HG03139 (cell line): ENCODE measurements around the gene IL2RA.
"Not testable (repeated sequence)": the region's sequence is repeated elsewhere in the genome, so short reads cannot be mapped to it uniquely, and the experiment has no call there.

Experiments
- ATAC-seq: cut with Tn5 transposase; IDR thresholded peaks from one replicate; pipeline ENCODE4 v1.9.1; 2021; ENCODE audit not compliant: unreplicated experiment

Gene IL2RA

DNA sequence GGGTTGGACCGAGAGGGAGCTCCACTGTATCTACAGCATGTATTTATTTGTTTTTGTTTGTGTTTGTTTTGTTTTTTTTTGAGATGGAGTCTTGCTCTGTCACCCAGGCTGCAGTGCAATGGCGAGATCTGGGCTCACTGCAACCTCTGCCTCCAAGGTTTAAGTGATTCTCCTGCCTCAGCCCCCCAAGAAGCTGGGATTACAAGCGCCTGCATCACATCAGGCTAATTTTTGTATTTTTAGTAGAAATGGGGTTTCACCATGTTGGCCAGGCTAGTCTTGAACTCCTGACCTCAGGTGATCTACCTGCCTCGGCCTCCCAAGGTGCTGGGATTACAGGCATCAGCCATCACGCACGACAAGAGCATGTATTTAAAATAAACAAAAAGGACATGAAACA, 18.8 kb downstream of the IL2RA start:
- not testable (repeated sequence) for ATAC-seq

GRCh38 chr10:6040205-6040604, 22.0 kb downstream of the IL2RA start:
- ATAC-seq: no peak

DNA sequence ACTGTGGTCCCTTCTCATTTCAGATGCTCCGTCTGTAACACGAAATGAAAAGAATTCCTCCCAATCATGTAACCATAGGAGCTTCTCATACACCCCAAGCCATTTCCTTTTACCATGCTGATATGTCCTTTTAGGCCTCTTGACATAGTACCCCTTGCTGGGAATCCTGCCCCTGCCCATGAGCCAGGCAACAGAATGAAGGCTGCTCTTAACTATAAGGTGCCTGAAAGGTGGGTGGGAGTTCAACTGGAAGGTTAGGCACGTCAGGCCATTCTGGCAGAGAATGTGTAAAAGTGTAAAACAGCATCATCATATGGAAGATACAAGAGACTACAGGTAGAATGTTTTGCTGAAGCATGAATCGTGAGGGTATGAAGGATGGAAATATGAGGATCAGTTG, 22.5 kb downstream of the IL2RA start:
- ATAC-seq: no peak

DNA sequence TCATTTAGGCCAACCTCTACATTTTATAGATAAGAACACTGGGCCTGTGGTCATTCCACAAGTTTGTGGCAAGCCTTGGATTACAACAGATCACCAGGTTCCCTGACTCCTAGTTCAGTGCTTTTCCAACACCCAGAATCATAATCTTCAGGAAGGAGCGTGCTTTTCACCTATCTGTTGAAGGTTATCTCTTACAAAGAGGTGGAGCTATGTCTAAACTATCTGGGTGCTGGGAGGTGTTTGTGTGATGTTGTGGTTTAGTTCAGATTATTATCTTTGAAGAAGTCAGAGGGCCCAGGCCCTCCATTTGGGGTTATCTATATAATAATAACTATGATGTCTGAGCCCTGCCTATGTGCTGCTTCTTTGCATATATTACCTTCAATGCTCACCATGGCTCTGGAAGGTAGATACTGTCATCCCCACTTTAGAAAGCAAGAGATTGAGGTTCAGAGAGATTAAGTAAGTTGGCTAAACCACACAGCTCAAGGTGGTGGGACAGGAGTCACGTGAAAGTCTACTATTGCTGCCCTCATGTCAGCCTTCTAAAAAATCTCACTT, 24.0 kb downstream of the IL2RA start:
- ATAC-seq: no peak

DNA sequence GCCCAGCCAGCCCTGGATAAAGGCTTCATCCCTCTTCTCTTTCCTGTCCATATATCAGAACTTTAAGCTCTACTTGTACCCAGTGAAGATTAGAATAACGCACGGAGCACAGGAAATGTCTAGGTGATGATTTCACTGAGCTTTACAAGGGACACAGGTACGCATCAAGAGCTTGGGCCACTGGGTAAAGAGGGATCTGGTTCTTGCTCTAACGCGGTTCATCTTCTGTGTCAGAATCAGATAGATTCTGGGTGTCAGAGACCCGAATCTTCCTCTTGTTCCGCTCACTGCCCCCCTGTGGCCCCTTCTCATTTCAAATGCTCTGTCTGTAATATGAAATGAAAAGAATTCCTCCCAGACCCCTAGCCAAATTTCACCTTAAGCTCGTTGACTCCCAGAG, 24.7 kb downstream of the IL2RA start:
- ATAC-seq: no peak

GRCh38 chr10:6036861-6037321, 25.3 kb downstream of the IL2RA start:
- ATAC-seq: no peak

- no peak for ATAC-seq
Measured at GRCh38 chr10:6035931-6036575, 26.1 kb downstream of the IL2RA start.

- no peak for ATAC-seq
Measured at GRCh38 chr10:6035101-6035834, 26.9 kb downstream of the IL2RA start.

- ATAC-seq: no peak
Measured at GRCh38 chr10:6034371-6034770, 27.8 kb downstream of the IL2RA start.

DNA sequence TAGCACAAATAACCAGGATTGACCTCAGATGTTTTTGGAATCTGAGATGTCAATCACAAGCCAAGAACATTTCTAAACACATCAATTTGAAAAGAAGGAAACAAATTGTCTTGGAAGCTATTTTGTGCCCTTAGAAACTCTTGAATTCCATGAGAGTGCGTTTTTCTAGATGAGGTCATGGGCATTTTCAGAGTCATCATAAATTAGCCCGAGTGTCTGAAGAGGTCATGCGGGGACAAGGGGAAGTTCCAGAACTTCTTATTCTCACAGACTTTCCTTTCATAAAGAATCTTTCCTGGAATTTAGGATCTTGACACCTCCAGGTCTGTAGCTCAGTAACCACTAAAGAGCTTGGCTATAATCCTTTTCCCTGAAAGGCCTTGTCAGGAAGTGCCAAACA, 28.2 kb downstream of the IL2RA start:
- ATAC-seq: no peak

DNA sequence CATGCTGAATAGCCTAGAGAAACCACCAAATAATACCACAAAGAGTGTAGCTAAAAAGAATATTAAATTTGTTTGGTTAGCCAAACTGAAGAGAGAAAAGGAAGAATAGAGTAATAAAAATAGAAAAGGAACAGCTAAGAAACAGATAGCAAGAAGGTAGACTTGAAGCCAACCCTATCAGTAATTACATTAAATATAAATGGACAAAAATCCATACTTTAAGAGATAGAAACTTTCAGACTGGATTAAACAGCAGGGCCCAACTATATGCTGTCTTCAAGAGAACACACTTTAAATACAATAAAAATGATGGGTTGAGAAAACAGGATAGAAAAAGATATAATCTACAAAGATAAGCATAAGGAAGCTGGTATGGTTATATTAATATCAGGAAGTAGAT, 31.2 kb downstream of the IL2RA start:
- ATAC-seq: no peak

- ATAC-seq: no peak
Measured at GRCh38 chr10:6030217-6030616, 31.9 kb downstream of the IL2RA start.

- no peak for ATAC-seq
Measured at GRCh38 chr10:6027929-6028328, 34.2 kb downstream of the IL2RA start.

DNA sequence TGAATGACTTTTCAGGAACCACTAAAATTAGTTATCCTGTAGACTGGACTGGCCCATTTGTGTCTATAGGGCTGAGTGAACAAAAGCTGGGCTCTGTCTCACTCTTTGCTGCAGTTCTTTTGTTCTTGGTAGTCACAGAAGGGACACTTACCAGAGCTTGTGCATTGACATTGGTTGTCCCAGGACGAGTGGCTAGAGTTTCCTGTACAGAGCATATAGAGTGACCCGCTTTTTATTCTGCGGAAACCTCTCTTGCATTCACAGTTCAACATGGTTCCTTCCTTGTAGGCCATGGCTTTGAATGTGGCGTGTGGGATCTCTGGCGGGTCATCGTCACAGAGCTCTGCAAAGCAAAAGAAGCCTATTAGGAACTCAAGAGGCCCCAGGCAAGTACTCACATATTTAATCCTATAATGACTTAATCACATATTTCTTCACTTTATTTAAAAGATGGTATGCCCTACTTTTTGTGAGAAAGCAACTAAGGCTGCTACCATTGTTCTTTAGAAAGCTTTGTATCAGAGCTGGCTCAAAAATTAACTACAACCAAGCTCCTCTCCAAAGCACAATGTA, 36.4 kb downstream of the IL2RA start:
- ATAC-seq: no peak

GRCh38 chr10:6024334-6024682, 37.9 kb downstream of the IL2RA start:
- no peak for ATAC-seq

- no peak for ATAC-seq
Measured at GRCh38 chr10:6023661-6024333, 38.4 kb downstream of the IL2RA start.

- ATAC-seq: no peak
Measured at GRCh38 chr10:6022660-6023059, 39.5 kb downstream of the IL2RA start.

DNA sequence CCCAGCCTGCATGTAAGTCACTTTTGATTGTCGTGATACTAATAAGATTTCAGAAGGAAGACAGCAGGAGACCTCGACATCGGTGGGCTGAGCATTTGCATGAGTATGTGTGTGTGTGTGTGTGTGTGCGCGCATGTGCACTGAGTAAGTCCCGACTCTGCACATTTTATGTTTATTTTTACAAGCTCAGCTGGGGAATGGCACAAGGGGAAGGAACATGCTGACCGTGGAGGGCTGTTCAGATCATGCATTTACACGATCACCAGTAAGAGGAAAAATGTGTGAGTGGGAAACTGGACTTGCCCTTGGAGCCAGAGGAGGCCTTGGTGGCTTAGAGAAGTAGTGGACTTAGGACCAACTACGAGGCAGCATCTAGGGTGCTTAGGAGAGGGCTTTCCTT, 41.3 kb downstream of the IL2RA start:
- ATAC-seq: no peak

GRCh38 chr10:6019796-6020195, 42.4 kb downstream of the IL2RA start:
- ATAC-seq: no peak

DNA sequence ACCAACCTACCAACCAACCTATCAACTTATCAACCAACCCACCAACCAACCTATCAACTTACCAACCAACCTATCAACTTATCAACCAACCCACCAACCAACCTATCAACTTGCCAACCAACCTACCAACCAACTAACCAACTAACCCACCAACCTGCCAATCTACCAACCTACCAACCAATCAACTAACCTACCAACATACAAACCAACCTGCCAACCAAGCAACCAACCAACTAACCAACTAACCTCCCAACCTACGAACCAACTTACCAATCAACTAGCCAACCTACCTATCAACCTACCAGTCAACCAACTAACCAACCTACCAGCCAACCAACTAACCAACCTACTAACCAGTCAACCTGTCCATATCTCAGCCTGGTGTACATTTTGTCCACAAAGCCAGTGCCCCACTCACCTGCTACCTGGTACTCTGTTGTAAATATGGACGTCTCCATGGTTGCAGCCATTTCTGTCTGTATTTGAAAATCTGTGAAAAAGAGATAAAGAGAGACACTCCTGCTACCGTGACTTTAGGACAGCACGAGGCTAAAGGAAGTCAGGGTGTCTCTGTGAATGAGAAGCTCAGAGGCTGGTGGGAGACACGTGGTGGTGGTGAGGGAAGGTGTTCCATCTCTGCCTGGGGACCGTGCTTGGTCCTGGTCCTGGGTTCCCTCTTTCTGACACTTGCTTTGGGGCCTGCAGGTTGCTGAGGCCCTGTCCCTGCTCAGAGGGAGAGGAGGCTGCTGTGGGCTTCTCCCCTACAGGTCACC, 43.0 kb downstream of the IL2RA start:
- no peak for ATAC-seq

DNA sequence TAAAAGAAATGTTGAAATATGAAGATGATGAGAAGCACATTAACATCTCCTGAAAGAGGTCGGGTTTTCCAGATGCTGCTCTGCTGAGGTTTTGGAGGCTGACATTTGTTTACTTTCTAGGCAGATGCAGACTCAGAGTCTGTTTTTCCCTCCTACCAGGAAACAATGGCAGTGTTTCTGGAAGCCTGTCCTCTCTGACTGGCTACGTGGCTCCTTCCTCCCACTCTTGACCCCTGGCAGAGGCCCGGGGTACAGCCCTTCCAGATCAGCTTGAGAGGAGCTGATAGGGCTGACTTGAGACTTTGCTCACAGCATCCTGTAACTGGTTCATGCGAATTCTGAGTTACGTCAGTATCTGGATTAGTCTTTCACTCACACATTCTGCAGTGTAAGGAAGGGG, 43.7 kb downstream of the IL2RA start:
- ATAC-seq: no peak
